ENCODE measurements around the gene RASAL1. TPM values are rescaled to one million over a fixed set of nuclear protein-coding genes. Genes with fewer than 3 reads are reported as not detected.

RASAL1 gene
- total RNA-seq, 4 donors from 2014 or later, result not detected

GRCh38 chr12:113170926-113171325 is 35.4 kb upstream of the RASAL1 start:
- in situ Hi-C loops (cut with MboI; ENCODE audit: low sequenced_read_pairs in 4 of 4), result no loop called here
- ATAC-seq, result no peak
- no peak for TF ChIP-seq CTCF (IDR thresholded peaks at IDR 0.05 in 4 of 5, conservative IDR thresholded peaks at IDR 0.05 in 1 of 5)
- TF ChIP-seq POLR2A (IDR thresholded peaks at IDR 0.05), result no peak
- Histone ChIP-seq H3K9me3 (no peaks in the 10 kb centered on the region), H3K27ac (no peak overlapping the region), H3K4me3 (no peak overlapping the region), H3K36me3 (peaks cover 3 to 97% of the 10 kb centered on the region in 2 donors), H3K4me1 (no peaks in the 10 kb centered on the region), H3K27me3 (no peaks in the 10 kb centered on the region)
- intact Hi-C loops (cut with DNase I; ENCODE audit: low total_unique reads), result loop anchor here (5.0 kb wide), 1 partner anchor 124 kb away; no protein-coding TSS in a partner anchor
- DNase-seq, result no peak

- no peak overlapping the region for H3K27ac ChIP-seq
- H3K27me3 ChIP-seq, result no peaks in the 10 kb centered on the region
- no peaks in the 10 kb centered on the region for H3K9me3 ChIP-seq
- peaks cover 3 to 99% of the 10 kb centered on the region in 2 donors for H3K36me3 ChIP-seq
- no peak for TF ChIP-seq POLR2A (IDR thresholded peaks at IDR 0.05)
- no peak for TF ChIP-seq CTCF (IDR thresholded peaks at IDR 0.05 in 4 of 5, conservative IDR thresholded peaks at IDR 0.05 in 1 of 5)
- intact Hi-C loops (cut with DNase I; ENCODE audit: low total_unique reads), result loop anchor here (5.0 kb wide), 1 partner anchor 123 kb away; no protein-coding TSS in a partner anchor
- ATAC-seq, result no peak
- no peak for DNase-seq
- no peaks in the 10 kb centered on the region for H3K4me1 ChIP-seq
- in situ Hi-C loops (cut with MboI; ENCODE audit: low sequenced_read_pairs in 4 of 4), result no loop called here
- no peak overlapping the region for H3K4me3 ChIP-seq
Measured at GRCh38 chr12:113170457-113170856, 34.9 kb upstream of the RASAL1 start.

- no peak for DNase-seq
- Histone ChIP-seq H3K4me1 (no peaks in the 10 kb centered on the region), H3K4me3 (no peak overlapping the region), H3K27me3 (no peaks in the 10 kb centered on the region), H3K36me3 (peaks cover 3 to 100% of the 10 kb centered on the region in 2 donors), H3K27ac (no peak overlapping the region), H3K9me3 (no peaks in the 10 kb centered on the region)
- no peak for ATAC-seq
- TF ChIP-seq POLR2A (IDR thresholded peaks at IDR 0.05), result no peak
- no peak for TF ChIP-seq CTCF (IDR thresholded peaks at IDR 0.05 in 4 of 5, conservative IDR thresholded peaks at IDR 0.05 in 1 of 5)
- intact Hi-C loops (cut with DNase I; ENCODE audit: low total_unique reads), result loop anchor here (5.0 kb wide), 1 partner anchor 122 kb away; no protein-coding TSS in a partner anchor
- in situ Hi-C loops (cut with MboI; ENCODE audit: low sequenced_read_pairs in 4 of 4), result no loop called here
Measured at GRCh38 chr12:113169697-113170096, 34.1 kb upstream of the RASAL1 start.

GRCh38 chr12:113167868-113168267 is 32.3 kb upstream of the RASAL1 start:
- no peak for DNase-seq
- no peak overlapping the region for H3K4me3 ChIP-seq
- no peaks in the 10 kb centered on the region for H3K4me1 ChIP-seq
- no peak for ATAC-seq
- in situ Hi-C loops (cut with MboI; ENCODE audit: low sequenced_read_pairs in 4 of 4) (no loop called here), intact Hi-C loops (cut with DNase I; ENCODE audit: low total_unique reads) (no loop called here)
- TF ChIP-seq CTCF (IDR thresholded peaks at IDR 0.05 in 4 of 5, conservative IDR thresholded peaks at IDR 0.05 in 1 of 5) (no peak), POLR2A (IDR thresholded peaks at IDR 0.05) (no peak)
- no peaks in the 10 kb centered on the region for H3K27me3 ChIP-seq
- no peaks in the 10 kb centered on the region for H3K9me3 ChIP-seq
- H3K36me3 ChIP-seq, result peaks cover 3 to 100% of the 10 kb centered on the region in 2 donors
- H3K27ac ChIP-seq, result no peak overlapping the region
